Transverse colon (tissue), 4 donors: ENCODE data around the gene FDX1.

Experiments used
- CTCF ChIP-seq, 5 experiments: fragments of 200-600 bp in 3 of 5; fragments of 450-650 bp in 2 of 5; sonication (generic) in 3 of 5; IDR thresholded peaks; 1 replicate in 2 of 5; 2 replicates in 3 of 5; pipeline ENCODE4 v1.5.1; 2016 to 2017; ENCODE audit warnings: antibody characterized with exemption in 5 of 5, inconsistent platforms in 3 of 5, mild to moderate bottlenecking in 2 of 5, moderate library complexity in 1 of 5
- POLR2AphosphoS5 ChIP-seq, 3 donors: sonication (generic); formaldehyde crosslinking; IDR thresholded peaks; one replicate each; pipeline ENCODE4 v1.6.1; 2016; ENCODE audit warnings: antibody characterized with exemption in 3 of 3

- TF ChIP-seq POLR2AphosphoS5 (IDR thresholded peaks at IDR 0.05) (no peak), CTCF (IDR thresholded peaks at IDR 0.05) (no peak)
These were observed 4.8 kb upstream of the FDX1 start for GRCh38 chr11:110424775-110425444.
